Astrocyte (in vitro differentiated cells and primary cell): Measurements from ENCODE around the gene NANOGP8.

Source experiments
- CTCF ChIP-seq: IDR thresholded peaks from 2 replicates; pipeline ENCODE4 v1.5.1; 2011; ENCODE audit warnings: low read depth, mild to moderate bottlenecking, inconsistent platforms, low read length, moderate library complexity; ENCODE audit not compliant: insufficient read depth
- EZH2 ChIP-seq: IDR thresholded peaks from 2 replicates; pipeline ENCODE4 v1.6.1; 2012; ENCODE audit warnings: mild to moderate bottlenecking, low read length, inconsistent platforms; ENCODE audit not compliant: insufficient read depth

GRCh38 chr15:35071106-35071505 lies 14.0 kb downstream of the NANOGP8 start:
- TF ChIP-seq CTCF: no peak
- TF ChIP-seq EZH2: no peak
